ENCODE data around the gene FBXO22.

DNA sequence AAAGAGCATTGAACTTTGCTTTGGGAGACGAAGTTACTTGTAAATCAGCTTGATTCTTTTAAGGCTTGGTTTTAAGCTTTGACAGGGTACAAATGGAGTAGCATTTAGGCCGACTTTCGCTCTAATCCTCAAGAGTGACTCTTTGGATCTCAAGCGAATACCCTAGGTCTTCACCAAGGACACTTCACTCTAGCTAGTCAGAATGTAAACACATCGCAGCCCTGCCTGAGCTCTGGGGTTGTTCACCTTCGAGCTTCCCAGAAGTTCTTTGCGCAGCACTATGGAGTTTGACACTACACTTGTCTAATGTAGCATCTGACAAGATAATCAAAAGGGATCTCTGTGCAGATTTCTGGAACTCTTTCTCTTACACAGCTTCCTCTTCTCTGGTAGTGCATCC, 86.2 kb downstream of the FBXO22 start:
- TF ChIP-seq POLR2AphosphoS5 (IDR thresholded peaks at IDR 0.05; ENCODE audit: low read depth, low read length) = no peak
- no peak for TF ChIP-seq EZH2 (IDR thresholded peaks at IDR 0.05; ENCODE audit: low read depth, low read length, severe bottlenecking)
- no peak for TF ChIP-seq CHD2 (IDR thresholded peaks at IDR 0.05; ENCODE audit: low read length)
- TF ChIP-seq CTCF (IDR thresholded peaks at IDR 0.05; ENCODE audit: control extremely low read depth in 1 of 3, insufficient read depth in 1 of 3, low read depth in 1 of 3, low read length in 3 of 3) = no peak
- TF ChIP-seq YY1 (IDR thresholded peaks at IDR 0.05; ENCODE audit: low read depth, low read length) = no peak
